ENCODE measurements around the gene RP9. TPM values are rescaled to one million over a fixed set of nuclear protein-coding genes. Genes with fewer than 3 reads are reported as not detected.

Gene RP9
- total and polyA plus RNA-seq, 2 of the 13 experiments (the other 11 are each of a cell fraction or from before 2014, with no cell fraction given) = 14.2 to 18.6 TPM

DNA sequence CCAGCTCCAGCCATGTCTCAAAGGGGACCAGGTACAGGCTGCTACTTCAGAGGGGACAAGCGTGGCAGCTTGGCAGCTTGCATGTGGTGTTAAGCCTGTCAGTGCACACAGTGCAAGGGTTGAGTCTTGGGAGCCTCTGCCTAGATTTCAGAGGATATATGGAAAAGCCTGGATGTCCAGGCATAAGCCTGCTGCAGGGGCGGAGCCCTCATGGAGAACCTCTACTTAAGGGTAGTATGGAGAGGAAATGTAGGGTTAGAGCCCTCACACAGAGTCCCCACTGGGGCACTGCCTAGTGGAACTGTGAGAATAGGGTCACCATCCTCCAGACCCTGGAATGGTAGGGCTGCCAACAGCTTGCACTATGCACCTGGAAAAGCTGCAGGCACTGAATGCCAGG is 38.9 kb downstream of the RP9 start:
- peaks cover 37% of the 10 kb centered on the region for H3K9me3 ChIP-seq (ENCODE audit: low read length)
- intact Hi-C loops (cut with micrococcal nuclease; ENCODE audit: unreplicated experiment) = no loop called here
- POLR2A ChIA-PET = no interaction called here
- H3K27ac ChIP-seq (ENCODE audit: extremely low read length, insufficient read depth, low read length) = no peak overlapping the region
- 93% methylated on average over 2 of the region's 2 CpGs for WGBS (ENCODE audit: low lambda C conversion rate)
- in situ Hi-C loops (cut with HindIII; ENCODE audit: extremely low pct_ligation_motif_present, low pct_unique_long_range_greater_than_20kb) = no loop called here
- ATAC-seq = no peak
- no peaks in the 10 kb centered on the region for H4K20me1 ChIP-seq (ENCODE audit: insufficient read depth, low read length)
- H3K4me2 ChIP-seq (ENCODE audit: low read depth, low read length) = no peak overlapping the region
- BruUV-seq (replicated peaks) = no TSS peak
- no peaks in the 10 kb centered on the region for H3K36me3 ChIP-seq (replicated peaks in 1 of 2; ENCODE audit: control insufficient read depth in 1 of 2, insufficient read depth in 2 of 2, low read length in 2 of 2)
- H3K4me3 ChIP-seq (replicated peaks in 1 of 3; ENCODE audit: insufficient read depth in 1 of 3, low read depth in 2 of 3, low read length in 3 of 3) = no peak overlapping the region
- FAIRE-seq = no peak
- H3K9ac ChIP-seq (ENCODE audit: insufficient read depth, low read depth, low read length) = no peak overlapping the region
- CTCF ChIA-PET (ENCODE audit: low intra/inter-chr PET ratio, low total read pairs) = no interaction called here
- peaks cover 0 to 4% of the 10 kb centered on the region in 2 experiments; a peak in 1 of 5 replicates for H3K27me3 ChIP-seq (ENCODE audit: control insufficient read depth in 1 of 2, insufficient read depth in 2 of 2, low read length in 2 of 2)
- no peak overlapping the region for H2AFZ ChIP-seq (ENCODE audit: low read length)
- H3K79me2 ChIP-seq (ENCODE audit: insufficient read depth, low read length) = no peaks in the 10 kb centered on the region
- no peak for DNase-seq (ENCODE audit: low spot score)
- TF ChIP-seq CBX5 (CRISPR knock-in tag; IDR thresholded peaks at IDR 0.05; ENCODE audit: borderline replicate concordance) = peak; percentile 35; the same call in 1 of the 2 replicates
- TF ChIP-seq, protein P1, sequence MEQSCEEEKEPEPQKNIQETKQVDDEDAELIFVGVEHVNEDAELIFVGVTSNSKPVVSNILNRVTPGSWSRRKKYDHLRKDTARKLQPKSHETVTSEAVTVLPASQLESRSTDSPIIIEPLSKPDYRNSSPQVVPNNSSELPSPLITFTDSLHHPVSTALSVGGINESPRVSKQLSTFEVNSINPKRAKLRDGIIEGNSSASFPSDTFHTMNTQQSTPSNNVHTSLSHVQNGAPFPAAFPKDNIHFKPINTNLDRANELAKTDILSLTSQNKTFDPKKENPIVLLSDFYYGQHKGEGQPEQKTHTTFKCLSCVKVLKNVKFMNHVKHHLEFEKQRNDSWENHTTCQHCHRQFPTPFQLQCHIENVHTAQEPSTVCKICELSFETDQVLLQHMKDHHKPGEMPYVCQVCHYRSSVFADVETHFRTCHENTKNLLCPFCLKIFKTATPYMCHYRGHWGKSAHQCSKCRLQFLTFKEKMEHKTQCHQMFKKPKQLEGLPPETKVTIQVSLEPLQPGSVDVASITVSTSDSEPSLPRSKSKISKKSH (CRISPR knock-in tag; IDR thresholded peaks at IDR 0.05; ENCODE audit: borderline replicate concordance) = 0 out of 2 replicates have a peak, but pooled peaks have one; percentile 37
- TF ChIP-seq, protein P2, sequence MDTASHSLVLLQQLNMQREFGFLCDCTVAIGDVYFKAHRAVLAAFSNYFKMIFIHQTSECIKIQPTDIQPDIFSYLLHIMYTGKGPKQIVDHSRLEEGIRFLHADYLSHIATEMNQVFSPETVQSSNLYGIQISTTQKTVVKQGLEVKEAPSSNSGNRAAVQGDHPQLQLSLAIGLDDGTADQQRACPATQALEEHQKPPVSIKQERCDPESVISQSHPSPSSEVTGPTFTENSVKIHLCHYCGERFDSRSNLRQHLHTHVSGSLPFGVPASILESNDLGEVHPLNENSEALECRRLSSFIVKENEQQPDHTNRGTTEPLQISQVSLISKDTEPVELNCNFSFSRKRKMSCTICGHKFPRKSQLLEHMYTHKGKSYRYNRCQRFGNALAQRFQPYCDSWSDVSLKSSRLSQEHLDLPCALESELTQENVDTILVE (CRISPR knock-in tag; IDR thresholded peaks at IDR 0.05) = no peak
- no peak for TF ChIP-seq RXRB (CRISPR knock-in tag; IDR thresholded peaks at IDR 0.05; ENCODE audit: borderline replicate concordance)
- TF ChIP-seq, protein P3, sequence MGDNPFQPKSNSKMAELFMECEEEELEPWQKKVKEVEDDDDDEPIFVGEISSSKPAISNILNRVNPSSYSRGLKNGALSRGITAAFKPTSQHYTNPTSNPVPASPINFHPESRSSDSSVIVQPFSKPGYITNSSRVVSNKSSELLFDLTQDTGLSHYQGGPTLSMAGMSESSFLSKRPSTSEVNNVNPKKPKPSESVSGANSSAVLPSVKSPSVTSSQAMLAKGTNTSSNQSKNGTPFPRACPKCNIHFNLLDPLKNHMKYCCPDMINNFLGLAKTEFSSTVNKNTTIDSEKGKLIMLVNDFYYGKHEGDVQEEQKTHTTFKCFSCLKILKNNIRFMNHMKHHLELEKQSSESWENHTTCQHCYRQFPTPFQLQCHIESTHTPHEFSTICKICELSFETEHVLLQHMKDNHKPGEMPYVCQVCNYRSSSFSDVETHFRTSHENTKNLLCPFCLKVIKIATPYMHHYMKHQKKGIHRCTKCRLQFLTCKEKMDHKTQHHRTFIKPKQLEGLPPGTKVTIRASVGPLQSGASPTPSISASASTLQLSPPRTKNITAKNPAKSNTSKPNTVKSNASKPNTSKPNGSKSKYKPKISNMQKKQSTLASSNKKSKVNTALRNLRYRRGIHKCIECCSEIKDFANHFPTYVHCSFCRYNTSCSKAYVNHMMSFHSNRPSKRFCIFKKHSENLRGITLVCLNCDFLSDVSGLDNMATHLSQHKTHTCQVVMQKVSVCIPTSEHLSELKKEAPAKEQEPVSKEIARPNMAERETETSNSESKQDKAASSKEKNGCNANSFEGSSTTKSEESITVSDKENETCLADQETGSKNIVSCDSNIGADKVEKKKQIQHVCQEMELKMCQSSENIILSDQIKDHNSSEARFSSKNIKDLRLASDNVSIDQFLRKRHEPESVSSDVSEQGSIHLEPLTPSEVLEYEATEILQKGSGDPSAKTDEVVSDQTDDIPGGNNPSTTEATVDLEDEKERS (CRISPR knock-in tag; IDR thresholded peaks at IDR 0.05) = 0 out of 2 replicates have a peak, but pooled peaks have one; percentile 70
- no peak for TF ChIP-seq ZNF326 (CRISPR knock-in tag; IDR thresholded peaks at IDR 0.05; ENCODE audit: borderline replicate concordance)
- peaks cover 13% of the 10 kb centered on the region; the same call in 1 of the 2 replicates for H3K4me1 ChIP-seq (ENCODE audit: insufficient read depth, low read length)
